ENCODE results near the gene SPRYD3.

DNA sequence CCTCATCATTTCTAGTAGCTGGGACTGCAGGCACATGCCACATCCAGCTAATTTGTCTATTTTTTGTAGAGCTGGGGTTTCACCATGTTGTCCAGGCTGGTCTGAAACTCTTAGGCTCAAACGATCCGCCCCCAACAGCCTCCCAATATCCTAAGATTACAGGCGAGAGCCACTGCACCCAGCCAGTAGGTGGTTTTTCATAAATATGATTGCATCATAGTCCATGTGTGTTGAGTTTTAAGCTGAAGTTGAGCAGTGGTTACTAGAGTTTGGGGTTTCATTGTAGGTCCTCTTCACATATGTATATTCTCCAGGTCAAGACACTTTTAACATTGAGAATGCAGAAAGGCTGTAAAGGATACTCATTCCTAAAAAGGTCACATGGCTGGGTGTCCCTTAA lies 42.4 kb downstream of the SPRYD3 start:
- TF ChIP-seq, protein P1, sequence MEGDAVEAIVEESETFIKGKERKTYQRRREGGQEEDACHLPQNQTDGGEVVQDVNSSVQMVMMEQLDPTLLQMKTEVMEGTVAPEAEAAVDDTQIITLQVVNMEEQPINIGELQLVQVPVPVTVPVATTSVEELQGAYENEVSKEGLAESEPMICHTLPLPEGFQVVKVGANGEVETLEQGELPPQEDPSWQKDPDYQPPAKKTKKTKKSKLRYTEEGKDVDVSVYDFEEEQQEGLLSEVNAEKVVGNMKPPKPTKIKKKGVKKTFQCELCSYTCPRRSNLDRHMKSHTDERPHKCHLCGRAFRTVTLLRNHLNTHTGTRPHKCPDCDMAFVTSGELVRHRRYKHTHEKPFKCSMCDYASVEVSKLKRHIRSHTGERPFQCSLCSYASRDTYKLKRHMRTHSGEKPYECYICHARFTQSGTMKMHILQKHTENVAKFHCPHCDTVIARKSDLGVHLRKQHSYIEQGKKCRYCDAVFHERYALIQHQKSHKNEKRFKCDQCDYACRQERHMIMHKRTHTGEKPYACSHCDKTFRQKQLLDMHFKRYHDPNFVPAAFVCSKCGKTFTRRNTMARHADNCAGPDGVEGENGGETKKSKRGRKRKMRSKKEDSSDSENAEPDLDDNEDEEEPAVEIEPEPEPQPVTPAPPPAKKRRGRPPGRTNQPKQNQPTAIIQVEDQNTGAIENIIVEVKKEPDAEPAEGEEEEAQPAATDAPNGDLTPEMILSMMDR (IDR thresholded peaks at IDR 0.05) = no peak
- TF ChIP-seq EP300 (IDR thresholded peaks at IDR 0.05) = no peak
- TF ChIP-seq POLR2A (IDR thresholded peaks at IDR 0.05; ENCODE audit: low read depth) = no peak
- TF ChIP-seq POLR2AphosphoS5 (IDR thresholded peaks at IDR 0.05) = no peak

Measured in esophagus muscularis mucosa (tissue), 4 donors.